WI38 (cell line): ENCODE results near the gene BBX.

ENCODE experiments used
- H3K4me3 ChIP-seq: 2 replicates; pipeline ENCODE4 v1.5.1; 2011; ENCODE audit warnings: low read depth, mild to moderate bottlenecking, control low read depth, low read length
- CTCF ChIP-seq: IDR thresholded peaks from 2 replicates; pipeline ENCODE4 v1.5.1; 2012; ENCODE audit warnings: low read depth, mild to moderate bottlenecking, control low read depth, low read length

BBX gene

GRCh38 chr3:107662124-107662507 is 139.4 kb downstream of the BBX start:
- TF ChIP-seq CTCF: no peak
- H3K4me3 ChIP-seq: peak overlapping the region; percentile 37

DNA sequence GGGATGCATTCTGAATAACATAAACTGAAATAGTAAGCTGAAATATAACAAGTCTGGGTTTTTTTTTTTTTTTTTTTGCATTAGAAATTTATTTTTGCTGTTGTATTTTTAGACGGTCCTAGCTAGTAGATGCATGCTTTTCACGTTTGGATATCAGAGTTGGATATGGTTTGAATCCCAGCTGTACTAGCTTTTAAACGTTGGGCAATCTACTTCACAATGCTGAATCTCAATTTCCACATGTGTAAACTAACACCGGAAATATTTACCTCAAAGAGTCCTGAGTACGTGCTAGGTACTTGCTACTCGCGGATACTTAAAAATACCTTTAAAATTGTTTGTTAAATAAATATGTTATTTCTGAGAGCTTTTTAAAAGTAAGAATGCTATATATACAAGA is 139.8 kb downstream of the BBX start:
- H3K4me3 ChIP-seq: peak overlapping the region; percentile 37
- no peak for TF ChIP-seq CTCF

DNA sequence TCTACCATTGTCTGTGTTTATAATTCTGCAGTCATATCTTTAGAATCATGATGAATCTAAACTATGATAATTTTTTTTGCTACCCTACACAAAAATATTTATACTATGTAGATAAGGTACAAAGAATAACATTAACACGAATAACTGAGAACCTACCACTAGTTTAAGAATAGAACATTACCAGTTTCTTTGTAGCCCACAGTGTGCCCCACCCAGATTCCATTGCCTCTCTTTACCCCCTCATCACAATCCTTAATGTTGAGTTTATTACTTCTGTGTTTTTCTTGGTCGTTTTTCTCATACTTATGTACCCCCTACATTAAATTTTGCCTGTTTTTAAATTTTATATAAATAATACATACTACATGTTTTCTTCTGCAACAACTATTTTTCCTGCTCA is 140.5 kb downstream of the BBX start:
- no peak overlapping the region for H3K4me3 ChIP-seq
- TF ChIP-seq CTCF: no peak

- no peak for TF ChIP-seq CTCF
- no peak overlapping the region for H3K4me3 ChIP-seq
These were observed 141.9 kb downstream of the BBX start for GRCh38 chr3:107664614-107665013.

DNA sequence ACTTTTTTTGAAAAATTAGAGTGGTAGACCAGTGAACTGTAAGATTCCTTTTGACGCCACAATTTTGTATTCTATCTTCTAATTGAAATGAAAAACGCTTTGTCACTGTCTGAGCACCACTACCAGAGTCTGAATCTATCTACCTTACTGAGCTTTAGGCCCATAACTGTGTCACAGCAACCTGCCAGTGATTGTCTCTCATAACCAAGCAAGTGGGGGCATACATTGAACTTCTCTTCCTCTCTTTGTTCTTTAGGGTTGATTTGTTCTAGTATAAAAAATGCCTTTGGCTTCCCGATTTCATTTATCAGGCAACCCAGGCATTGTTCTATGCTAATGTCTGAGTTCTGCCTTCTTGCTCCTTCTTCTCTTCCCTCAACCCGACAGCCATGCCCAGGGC is 142.6 kb downstream of the BBX start:
- no peak for TF ChIP-seq CTCF
- H3K4me3 ChIP-seq: no peak overlapping the region

GRCh38 chr3:107666853-107667252 is 144.1 kb downstream of the BBX start:
- no peak overlapping the region for H3K4me3 ChIP-seq
- no peak for TF ChIP-seq CTCF

DNA sequence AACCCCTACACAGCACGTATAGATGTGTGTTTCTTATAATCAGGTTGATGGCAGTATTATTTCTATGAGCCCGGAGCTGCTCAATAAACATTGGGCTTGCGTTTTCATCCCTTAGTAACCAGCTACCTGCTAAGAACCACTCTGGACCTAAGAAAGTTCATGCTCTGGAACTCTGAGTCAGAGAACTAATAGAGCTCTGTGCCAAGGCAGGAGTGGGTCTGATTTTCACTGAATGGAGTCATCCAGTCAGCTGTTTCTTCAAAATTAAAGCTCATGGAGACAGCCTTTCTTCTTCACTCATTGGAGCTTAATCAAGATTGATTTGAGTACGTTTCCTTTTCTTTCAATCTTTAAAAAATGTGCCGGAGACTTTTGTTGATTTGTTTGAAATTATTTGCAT is 145.7 kb downstream of the BBX start:
- no peak overlapping the region for H3K4me3 ChIP-seq
- TF ChIP-seq CTCF: no peak
